GM19372 (cell line): Measurements from ENCODE around the gene ECHS1.
"Not testable (repeated sequence)": the region's sequence is repeated elsewhere in the genome, so short reads cannot be mapped to it uniquely, and the experiment has no call there.

Experiments
- ATAC-seq: cut with Tn5 transposase; IDR thresholded peaks from one replicate; pipeline ENCODE4 v1.9.1; 2021; ENCODE audit warnings: mild to moderate bottlenecking, low read depth, moderate library complexity; ENCODE audit not compliant: unreplicated experiment

The ECHS1 gene

GRCh38 chr10:133373174-133374090 is at the start of gene ECHS1:
ECHS1 (minus strand) TSS chr10:133373354; CDS start chr10:133373333, 21 bp downstream.
- ATAC-seq: peak; percentile 97

DNA sequence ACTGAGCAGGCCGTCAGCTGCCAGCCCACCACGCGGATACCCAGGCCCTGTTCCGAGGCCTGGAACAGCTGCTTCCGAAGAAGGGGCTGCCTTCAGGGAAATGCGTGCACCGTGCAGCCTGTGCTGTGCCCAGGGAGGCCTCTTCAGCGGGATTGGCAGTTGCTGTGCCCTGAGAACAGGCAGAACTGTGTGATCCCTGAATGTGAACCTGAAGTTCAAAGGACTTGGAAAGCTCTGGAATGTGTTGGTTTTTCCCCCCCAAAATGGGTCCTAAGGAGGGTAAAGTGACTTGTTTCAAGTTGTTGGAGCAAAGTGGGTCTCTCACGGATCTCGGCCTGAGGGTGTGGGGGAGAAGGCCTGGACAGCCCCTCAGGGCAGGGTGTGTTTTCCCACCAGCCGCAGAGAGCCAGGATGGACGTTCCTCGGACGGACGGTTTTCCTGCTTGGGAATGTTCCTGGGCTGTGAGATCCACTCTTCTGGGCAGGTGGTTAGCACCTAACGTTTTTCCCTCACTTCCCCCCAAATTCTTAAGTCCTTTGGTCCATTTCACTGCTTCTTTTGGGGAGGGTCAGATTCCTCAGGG is 49.2 kb upstream of the ECHS1 start:
- ATAC-seq: no peak

GRCh38 chr10:133421336-133422222 is 48.4 kb upstream of the ECHS1 start:
- ATAC-seq: no peak

DNA sequence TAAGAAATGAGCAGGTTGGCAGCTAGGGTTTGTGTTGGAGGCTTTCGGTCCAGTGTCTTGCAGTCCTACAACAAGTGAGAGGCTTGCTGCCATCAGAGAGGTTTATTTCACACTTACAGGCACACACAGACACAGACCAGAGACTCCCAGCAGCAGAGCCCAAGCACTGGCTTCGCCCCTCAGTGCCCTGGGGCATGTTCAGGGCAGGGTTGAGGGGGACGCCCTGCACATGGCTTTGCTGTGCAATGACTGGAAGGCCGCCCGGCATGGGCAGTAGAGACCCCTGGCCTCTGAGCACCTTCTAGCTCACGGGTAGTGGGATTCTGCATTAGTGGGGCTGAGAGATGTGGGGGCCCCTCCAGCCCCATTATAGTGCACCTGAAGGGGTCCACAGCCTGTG is 47.4 kb upstream of the ECHS1 start:
- no peak for ATAC-seq

GRCh38 chr10:133420028-133420427 is 46.9 kb upstream of the ECHS1 start:
- no peak for ATAC-seq

DNA sequence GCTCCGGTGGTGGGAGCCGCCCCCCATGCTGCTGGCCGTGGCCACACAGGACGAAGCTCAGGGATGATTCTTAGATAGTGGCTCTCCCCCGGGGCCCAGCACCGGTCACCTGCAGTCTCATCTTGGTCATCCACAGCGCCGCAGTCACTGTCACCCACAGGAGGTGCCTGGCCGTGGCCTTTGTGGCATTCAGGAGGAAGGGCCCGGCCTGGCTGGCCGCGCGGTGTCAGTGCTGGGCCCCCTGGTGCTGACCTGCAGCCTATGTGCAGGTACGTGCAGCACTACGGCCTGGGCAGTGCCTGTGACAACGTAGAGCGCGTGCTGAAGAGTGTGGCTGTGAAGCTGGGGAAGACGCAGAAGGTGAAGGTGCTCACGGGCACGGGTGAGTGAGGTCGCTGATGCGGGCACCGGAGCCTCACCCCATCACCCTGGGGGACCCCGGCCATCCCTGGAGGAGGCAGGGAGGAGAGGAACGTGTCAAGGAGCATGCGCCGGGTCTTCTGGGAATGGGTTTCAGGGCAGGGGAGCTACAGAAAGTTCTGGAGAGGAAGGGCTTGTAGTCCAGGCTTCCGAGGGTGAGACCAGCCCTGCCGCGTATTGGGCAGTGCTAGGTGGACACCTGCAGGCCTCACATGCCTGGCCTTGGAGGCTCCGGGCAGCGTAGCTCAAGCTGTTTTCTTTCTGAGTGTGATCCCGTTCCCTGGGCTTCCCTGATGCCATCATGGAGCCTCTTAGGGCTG is 46.2 kb upstream of the ECHS1 start:
- no peak for ATAC-seq

DNA sequence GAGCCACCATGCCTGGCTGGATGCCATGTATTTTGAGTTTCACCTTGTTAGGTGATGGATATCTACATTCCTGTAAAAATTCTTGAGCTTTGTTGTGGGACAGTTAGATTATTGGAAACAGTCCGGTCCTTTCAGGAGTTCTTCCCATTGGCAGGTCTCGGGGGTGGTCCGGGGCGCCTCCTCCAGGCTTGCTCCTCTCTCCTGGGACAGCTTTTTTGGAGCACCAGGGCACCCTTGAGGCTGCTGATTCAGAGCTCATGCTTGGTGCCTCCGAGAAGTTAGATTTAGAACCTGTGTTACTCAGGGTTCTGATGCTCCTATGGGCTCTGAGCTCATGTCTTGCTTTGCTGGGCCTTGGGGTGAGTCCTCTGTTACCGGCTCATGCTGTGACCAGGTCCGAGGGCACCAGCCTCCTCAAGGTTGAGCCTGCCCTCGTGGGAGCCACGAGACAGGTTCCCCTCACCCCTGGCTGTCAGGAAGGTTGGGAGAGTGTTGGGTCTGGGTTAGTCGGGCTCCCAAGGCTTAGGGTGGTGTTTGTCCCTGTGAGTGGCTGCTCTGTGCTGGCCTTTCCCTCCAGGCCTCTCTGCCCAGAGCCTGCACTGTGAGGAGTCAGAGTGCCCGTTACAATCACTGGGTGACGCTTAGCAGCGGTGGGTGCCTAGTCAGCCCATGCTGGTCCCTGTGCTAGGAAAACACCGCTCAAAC is 45.3 kb upstream of the ECHS1 start:
- no peak for ATAC-seq

GRCh38 chr10:133415752-133416151 is 42.6 kb upstream of the ECHS1 start:
- ATAC-seq: no peak

GRCh38 chr10:133414401-133414800 is 41.2 kb upstream of the ECHS1 start:
- ATAC-seq: not testable (repeated sequence)

DNA sequence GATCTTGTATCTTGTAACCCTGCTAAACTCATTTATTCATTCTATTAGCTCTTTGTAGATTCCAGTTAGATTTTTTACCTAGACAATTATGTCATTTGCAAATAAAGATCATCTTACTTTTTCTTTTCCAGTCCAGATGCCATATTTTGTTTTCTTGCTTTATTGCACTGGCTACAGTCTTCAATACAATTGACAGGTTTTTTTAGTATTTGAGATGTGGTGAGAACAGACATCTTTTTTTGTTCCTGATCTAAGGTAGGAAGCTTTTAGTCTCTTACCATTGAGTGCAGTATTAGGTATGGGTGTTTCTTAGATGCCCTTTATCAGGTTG is 39.2 kb upstream of the ECHS1 start:
- no peak for ATAC-seq

DNA sequence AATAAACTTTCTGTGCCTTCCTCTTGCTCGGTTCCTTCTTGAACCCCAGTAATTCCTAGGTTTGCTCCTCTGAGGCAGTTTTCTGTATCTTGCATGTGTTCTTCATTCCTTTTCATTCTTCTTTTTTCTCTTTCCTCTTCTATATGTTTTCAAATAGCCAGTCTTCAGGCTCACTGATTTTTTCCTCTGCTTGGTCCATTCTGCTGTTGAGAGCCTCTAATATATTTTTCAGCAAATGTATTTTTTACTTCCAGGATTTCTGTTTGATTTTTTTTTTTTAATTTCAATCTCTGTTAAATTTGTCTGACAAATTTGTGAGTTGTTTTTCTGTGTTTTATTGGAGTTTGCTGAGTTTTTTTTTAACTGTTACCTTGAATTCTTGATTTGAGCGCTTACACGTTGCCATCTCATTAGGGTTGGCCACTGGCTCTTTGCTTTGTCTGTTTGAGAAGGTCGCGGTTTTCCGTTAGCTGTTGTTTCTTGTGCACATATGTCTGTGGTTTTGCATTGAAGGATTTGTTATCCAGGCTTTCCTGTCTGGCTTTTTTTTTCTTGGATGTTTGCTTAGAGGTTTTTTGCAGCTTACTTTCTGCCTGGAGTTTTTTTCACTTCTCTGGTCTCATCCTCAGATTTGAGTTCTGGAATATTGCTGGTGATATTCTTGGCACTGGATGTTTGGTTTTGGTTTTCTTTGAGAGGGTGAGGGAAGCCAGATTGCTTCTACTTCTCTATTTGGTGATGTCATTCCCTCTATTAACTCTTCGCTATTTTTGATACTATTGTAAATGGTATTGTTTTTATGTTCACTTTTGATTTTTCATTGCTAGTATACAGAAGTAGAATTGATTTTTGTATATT is 38.6 kb upstream of the ECHS1 start:
- no peak for ATAC-seq

DNA sequence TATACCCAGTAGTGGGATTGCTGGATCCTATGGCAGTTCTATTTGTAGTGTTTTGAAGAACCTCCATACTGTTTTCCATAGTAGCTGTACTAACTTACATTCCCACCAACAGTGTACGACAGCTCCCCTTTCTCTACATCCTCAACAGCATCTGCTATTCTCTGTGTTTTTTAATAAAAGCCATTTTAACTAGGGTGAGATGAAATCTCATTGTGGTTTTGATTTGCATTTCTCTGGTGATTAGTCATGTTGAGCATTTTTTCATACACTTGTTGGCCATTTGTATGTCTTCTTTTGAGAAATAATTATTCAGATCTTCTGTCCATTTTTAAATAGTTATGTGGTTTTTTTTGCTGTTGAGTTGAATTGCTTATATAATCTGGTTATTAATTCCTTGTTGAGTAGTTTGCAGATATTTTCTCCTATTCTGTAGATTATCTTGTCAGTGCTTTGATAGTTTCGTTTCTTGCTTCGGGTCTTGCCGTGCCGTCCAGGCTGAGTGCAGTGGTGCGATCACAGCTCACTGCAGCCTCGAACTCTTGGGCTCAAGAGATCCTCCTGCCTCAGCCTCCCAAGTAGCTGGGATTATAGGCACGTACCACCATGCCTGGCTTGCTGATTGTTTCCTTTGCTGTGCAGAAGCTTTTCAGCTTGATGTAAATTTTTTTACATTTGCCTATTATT is 32.8 kb upstream of the ECHS1 start:
- no peak for ATAC-seq

DNA sequence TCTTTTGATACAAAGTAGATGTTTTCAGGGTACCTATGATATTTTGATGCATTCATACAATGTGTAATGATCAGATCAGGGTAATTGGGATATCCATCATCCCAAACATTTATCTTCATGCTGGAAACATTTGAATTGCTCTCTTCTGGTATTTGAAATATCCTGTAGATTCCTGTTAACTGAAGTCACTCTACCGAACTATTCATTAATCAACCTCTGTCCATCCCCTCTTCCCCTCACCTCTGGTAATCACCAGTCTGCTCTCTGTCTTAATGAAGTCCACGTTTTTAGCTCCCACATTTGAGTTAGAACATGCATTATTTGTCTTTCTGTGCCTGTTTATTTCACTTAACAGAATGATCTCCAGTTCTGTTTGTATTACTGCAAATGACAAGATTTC is 32.1 kb upstream of the ECHS1 start:
- no peak for ATAC-seq

GRCh38 chr10:133403784-133404183 is 30.6 kb upstream of the ECHS1 start:
- ATAC-seq: no peak

GRCh38 chr10:133403359-133403758 is 30.2 kb upstream of the ECHS1 start:
- ATAC-seq: no peak

GRCh38 chr10:133401981-133402725 is 29.0 kb upstream of the ECHS1 start:
- no peak for ATAC-seq

GRCh38 chr10:133401500-133401899 is 28.3 kb upstream of the ECHS1 start:
- no peak for ATAC-seq
